Activated CD4-positive, alpha-beta T cell treated with anti-CD3 and anti-CD28 coated beads, Interleukin-2, amount 50 U/mL, for 1 hour (primary cell): ENCODE results near the gene RALGPS1.

Experiments
- DNase-seq: peaks from one replicate; pipeline ENCODE4 v3.0.0-alpha.2; 2020

The RALGPS1 gene

GRCh38 chr9:126906091-126906490 lies 8.5 kb upstream of the RALGPS1 start:
- DNase-seq, result no peak

GRCh38 chr9:126907058-126907457 lies 7.5 kb upstream of the RALGPS1 start:
- no peak for DNase-seq

GRCh38 chr9:126915281-126915816 lies 767 bp downstream of the RALGPS1 start:
- DNase-seq, result peak; percentile 51

GRCh38 chr9:126915846-126916543 lies 1.4 kb downstream of the RALGPS1 start:
- DNase-seq, result no peak

GRCh38 chr9:126916909-126917308 lies 2.3 kb downstream of the RALGPS1 start:
- no peak for DNase-seq

GRCh38 chr9:126919193-126919592 lies 4.6 kb downstream of the RALGPS1 start:
- DNase-seq, result no peak

- DNase-seq, result no peak
These were observed 11.3 kb downstream of the RALGPS1 start for GRCh38 chr9:126925876-126926275.

- no peak for DNase-seq
These were observed 11.8 kb downstream of the RALGPS1 start for GRCh38 chr9:126926364-126926763.

GRCh38 chr9:126927419-126927818 lies 12.8 kb downstream of the RALGPS1 start:
- DNase-seq, result no peak

GRCh38 chr9:126932871-126933321 lies 18.3 kb downstream of the RALGPS1 start:
- no peak for DNase-seq

- no peak for DNase-seq
These were observed 18.9 kb downstream of the RALGPS1 start for GRCh38 chr9:126933334-126933980.

- no peak for DNase-seq
These were observed 19.9 kb downstream of the RALGPS1 start for GRCh38 chr9:126934441-126934840.

GRCh38 chr9:126935630-126936029 lies 21.0 kb downstream of the RALGPS1 start:
- DNase-seq, result no peak

GRCh38 chr9:126937444-126937843 lies 22.9 kb downstream of the RALGPS1 start:
- DNase-seq, result no peak

GRCh38 chr9:126938327-126938726 lies 23.7 kb downstream of the RALGPS1 start:
- no peak for DNase-seq

GRCh38 chr9:126939821-126940221 lies 25.2 kb downstream of the RALGPS1 start:
- no peak for DNase-seq

GRCh38 chr9:126942399-126942798 lies 27.8 kb downstream of the RALGPS1 start:
- no peak for DNase-seq

- no peak for DNase-seq
These were observed 31.1 kb downstream of the RALGPS1 start for GRCh38 chr9:126945682-126946081.

GRCh38 chr9:126947529-126947928 lies 32.9 kb downstream of the RALGPS1 start:
- DNase-seq, result no peak

GRCh38 chr9:126952205-126952977 lies 37.8 kb downstream of the RALGPS1 start:
- no peak for DNase-seq

GRCh38 chr9:126953041-126953809 lies 38.6 kb downstream of the RALGPS1 start:
- no peak for DNase-seq

GRCh38 chr9:126955811-126956210 lies 41.2 kb downstream of the RALGPS1 start:
- no peak for DNase-seq
